Activated CD4-positive, alpha-beta T cell treated with anti-CD3 and anti-CD28 coated beads for 4 hours (primary cell): ENCODE results near the gene JMJD1C.
"Not testable (repeated sequence)": the region's sequence is repeated elsewhere in the genome, so short reads cannot be mapped to it uniquely, and the experiment has no call there.

ENCODE experiments used
- DNase-seq, 2 donors: peaks; one replicate each; pipeline ENCODE4 v3.0.0-alpha.2; 2020

The JMJD1C gene

GRCh38 chr10:63391812-63392211 is 74.0 kb downstream of the JMJD1C start:
- DNase-seq, result no peak

DNA sequence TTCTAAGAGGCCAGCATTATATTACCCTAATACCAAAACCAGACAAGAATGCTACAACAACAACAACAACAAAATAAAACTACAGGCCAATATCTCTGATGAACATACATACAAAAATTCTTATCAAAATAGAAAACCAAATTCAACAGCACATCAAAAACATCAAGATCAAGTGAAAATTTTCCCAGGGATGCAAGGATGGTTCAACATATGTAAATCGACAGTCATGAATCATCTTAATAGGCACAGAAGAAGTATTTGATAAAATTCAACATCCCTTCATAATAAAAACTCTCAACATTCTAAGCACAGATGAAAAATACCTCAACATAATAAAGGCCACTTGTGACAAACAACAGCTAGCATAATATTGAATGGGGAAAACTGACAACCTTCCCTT is 75.3 kb downstream of the JMJD1C start:
- no peak for DNase-seq

DNA sequence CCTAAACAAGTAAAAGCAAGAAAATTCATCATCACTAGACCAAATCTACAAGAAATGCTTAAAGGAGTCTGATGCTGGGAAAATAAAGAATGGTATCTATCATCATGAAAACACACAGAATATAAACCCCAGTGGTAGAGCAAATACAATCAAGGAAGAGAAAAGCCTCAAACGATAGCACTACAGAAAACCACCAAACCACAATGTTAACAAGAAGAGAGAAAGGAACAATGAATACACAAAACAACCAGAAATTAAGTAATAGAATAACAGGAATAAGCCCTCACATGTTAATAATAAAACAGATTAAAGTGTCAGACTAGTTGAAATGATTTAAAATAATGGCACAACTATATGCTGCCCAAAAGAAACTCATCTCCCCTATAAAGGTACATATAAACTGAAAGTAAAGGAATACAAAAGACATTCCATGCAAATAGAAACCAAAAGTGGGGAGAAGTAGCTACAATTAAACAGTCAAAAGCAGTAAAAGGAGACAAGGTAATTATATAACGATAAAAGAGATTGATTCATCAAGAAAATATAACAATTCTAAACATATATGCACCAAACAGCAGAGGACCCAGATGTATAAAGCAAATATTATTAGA is 77.3 kb downstream of the JMJD1C start:
- no peak for DNase-seq

DNA sequence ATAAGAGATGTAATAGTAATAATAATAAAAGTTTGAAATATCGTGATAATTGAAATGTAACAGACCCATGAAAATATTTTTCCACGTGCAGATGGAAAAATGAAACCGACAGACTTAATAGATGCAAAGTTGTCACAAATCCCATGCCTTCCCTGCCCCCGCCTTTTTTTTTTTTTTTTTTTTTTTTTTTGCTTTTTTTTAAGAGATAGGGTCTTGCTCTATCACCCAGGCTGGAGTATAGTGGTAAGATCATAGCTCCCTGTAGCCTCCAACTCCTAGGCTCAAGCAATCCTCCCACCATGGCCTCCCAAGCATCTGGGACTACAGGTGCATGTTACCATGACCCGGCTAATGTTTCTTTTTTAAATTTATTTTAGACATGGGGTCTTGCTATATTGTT is 80.5 kb downstream of the JMJD1C start:
- no peak for DNase-seq

DNA sequence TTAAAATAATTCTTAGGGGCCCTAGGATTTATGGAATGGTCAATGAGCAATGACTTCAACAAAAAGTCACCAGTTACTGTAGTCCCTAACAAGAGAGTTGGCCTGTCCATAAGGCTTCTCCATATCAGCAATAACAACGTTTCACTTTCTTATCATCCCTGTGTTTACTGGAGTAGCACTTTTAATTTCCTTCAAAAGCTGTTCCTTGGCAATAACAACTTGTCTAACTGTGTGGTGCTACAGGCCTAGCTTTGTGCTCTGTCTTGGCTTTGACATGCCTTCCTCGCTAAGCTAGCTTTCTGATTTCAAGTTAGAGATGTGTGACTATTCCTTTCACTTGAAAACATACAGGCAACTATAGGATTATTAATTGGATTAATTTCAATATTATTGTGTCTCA is 81.1 kb downstream of the JMJD1C start:
- DNase-seq, result no peak

DNA sequence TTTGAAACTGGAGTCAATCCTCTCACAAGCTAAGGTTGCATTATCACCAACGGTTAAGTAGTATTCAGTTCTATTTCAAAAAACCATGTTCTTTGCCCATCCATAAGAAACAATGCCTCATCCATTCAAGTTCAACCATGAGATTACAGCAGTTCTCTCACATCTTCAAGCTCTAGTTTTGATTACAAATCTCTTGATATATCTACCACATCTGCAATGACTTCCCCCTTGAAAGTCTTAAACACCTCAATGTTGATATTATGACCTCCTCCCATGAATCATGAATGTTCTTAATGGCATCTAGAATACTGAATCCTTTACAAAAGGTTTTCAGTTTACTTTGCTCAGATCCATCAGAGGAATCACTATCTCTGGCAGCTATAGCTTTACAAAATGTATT is 81.8 kb downstream of the JMJD1C start:
- no peak for DNase-seq

DNA sequence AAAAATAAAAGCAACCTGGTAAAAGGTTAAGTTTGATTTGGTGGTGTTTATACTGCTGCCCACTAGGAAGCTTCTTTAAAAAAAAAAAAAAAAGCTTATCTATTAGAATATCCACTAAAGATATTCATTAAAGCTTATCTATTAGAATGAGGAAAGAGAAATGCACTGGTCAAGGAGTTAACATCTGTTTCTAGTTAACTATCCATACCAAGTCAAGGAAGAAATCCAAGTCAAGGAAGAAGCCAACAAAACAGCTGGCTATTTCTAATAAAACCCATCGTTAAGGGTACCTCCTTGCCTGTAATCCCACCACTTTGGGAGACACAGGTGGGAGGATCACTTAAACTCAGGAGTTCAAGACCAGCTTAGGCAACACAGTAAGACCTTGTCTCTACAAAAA is 82.6 kb downstream of the JMJD1C start:
- no peak for DNase-seq

- DNase-seq, result no peak
Measured at GRCh38 chr10:63382066-63382465, 83.7 kb downstream of the JMJD1C start.

DNA sequence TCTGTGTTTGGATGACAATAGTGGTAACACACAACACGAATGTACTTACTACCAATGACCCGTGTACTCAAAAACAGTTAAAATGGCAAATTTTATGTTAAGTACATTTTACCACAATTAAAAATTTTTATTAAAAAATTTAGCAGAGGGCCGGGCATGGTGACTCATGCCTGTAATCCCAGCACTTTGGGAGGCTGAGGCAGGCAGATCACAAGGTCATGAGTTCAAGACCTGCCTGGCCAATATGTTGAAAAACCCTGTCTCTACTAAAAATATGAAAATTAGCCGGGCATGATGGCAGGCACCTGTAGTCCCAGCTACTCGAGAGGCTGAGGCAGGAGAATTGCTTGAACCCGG is 88.5 kb downstream of the JMJD1C start:
- DNase-seq, result not testable (repeated sequence)

DNA sequence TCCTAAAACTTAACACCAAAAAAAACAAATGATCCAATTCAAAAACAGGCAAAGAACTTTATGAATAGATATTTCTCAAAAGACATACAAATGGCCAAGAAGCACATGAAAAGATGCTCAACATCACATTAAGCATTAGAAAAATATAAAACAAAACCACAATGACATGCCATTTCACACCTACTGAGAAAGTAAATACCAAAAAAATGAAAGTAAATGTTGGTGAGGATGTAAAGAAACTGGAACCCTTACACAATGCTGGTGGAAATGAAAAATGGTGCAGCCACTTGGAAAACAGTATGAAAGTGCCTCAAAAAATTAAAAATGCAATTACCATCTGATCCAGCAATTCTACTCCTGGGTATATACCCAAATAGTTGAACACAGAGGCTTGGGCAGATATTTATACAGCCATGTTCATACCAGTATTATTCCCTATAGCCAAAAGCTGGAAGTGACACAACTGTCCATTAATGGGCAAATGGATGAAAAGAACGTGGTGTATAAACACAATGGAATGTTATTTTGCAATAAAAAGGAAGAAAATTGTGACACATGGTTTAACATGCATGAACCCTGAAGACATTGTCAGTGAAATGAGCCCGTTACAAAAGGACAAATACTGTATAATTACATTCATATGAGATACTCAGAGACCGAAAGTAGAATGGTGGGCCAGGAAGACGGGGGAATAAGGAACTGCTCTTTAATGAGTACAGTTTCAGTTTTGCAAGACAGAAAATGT is 89.0 kb downstream of the JMJD1C start:
- DNase-seq, result no peak

DNA sequence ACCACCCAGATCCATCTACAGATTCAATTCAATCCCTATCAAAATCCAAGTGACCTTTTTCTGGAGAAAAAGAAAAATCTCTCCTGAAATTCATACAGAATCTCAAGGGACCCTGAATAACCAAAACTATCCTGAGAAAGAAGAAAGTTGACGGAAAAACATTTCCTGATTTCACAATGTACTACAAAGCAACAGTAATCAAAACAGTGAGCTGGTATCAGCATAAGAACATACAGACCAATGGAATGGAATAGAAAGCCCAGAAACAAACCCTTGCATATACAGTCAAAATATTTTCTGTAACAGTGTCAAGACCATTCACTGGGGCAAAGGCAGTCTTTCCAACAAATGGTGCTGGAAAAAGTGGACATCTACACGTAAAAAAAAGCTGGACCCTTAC is 89.9 kb downstream of the JMJD1C start:
- DNase-seq, result no peak

GRCh38 chr10:63375458-63375857 is 90.3 kb downstream of the JMJD1C start:
- no peak for DNase-seq

DNA sequence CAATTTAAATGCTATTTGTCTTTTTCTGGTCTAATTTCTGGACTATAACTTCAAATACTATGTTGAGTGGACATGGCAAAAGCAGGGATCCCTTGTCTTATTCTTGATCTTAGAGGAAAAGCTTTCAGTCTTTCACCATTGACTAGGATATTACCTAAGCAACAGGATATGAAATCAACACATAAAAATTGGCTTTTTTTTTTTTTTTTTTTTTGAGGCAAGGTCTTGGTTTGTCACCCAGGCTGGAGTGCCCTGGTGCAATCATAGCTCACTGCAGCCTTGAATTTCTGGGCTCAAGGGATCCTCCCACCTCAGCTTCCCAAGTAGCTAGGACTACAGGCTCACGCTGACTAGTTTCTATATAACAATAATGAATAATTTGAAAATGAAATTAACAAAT is 90.8 kb downstream of the JMJD1C start:
- no peak for DNase-seq

DNA sequence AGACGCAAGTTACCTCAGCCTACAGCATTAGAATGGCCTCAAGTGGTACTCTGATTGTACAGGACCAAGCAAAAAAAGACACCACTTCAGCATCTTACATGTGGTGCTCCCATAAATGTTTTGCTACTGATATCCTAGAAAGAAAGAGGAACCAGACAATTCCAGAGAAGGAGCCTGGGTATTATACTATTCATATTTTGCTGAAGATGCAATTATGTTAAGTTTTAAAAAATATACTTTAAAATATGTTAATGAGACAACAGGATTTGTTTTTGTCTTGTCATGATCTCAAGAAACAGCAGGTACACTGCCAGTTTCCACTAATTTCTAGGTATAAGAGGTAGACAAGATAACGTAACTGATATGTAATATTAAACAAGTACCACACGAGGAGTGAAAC is 92.6 kb downstream of the JMJD1C start:
- no peak for DNase-seq

- no peak for DNase-seq
Measured at GRCh38 chr10:63369711-63370110, 96.1 kb downstream of the JMJD1C start.

GRCh38 chr10:63368365-63368764 is 97.4 kb downstream of the JMJD1C start:
- DNase-seq, result no peak

DNA sequence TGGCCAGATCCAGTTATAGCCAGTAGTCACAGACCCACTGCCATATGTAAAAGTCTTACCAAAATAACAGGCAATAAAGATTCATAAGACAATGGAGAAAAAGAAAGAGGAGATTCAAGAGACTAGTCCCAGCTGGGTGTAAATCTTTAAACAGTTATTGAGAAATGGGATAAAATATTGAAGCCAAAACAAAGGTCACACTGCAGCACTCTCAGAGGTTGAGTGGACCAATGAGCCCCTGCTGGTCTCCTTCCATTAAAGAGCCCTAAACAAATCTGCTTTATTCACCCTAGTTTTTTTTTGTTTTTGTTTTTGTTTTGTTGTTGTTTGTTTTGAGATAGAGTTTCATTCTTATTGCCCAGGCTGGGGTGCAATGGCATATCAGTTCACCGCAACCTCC is 98.8 kb downstream of the JMJD1C start:
- DNase-seq, result no peak

- DNase-seq, result no peak
Measured at GRCh38 chr10:63365976-63366765, 99.6 kb downstream of the JMJD1C start.

GRCh38 chr10:63364918-63365317 is 100.9 kb downstream of the JMJD1C start:
- no peak for DNase-seq

DNA sequence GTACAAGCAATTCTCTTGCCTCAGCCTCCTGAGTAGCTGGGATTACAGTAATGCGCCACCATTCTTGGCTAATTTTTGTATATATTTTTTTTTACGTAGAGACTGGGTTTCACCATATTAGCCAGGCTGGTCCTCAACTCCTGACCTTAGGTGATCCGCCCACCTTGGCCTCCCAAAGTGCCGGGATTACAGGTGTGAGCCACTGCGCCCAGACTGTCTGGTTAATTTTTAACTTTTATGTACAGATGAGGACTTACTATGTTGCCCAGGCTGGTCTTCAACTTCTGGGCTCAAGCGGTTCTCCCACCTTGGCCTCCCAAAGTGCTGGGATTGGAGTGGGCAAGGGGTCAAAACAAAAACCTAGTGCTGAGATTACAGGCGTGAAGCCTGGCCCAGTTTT is 101.8 kb downstream of the JMJD1C start:
- DNase-seq, result no peak

DNA sequence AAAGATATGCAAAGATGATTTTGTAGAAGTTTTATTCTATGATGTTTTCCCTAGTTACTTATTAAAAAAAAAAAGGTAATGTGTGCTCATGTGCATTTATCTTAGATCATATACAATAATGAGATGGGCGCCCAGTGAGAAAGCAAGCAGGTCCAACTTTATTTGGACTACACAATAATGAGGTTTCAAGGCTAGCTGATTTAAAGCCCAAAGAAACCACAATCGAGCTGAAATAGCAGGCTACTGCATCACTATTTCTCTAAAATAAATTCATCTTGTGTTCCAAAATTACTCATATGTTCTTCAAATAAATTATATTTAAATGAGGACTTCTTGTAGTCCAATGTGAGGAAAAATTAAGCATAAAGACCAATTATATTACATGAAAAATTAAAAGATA is 110.1 kb downstream of the JMJD1C start:
- no peak for DNase-seq

GRCh38 chr10:63352976-63353375 is 112.8 kb downstream of the JMJD1C start:
- DNase-seq, result no peak

DNA sequence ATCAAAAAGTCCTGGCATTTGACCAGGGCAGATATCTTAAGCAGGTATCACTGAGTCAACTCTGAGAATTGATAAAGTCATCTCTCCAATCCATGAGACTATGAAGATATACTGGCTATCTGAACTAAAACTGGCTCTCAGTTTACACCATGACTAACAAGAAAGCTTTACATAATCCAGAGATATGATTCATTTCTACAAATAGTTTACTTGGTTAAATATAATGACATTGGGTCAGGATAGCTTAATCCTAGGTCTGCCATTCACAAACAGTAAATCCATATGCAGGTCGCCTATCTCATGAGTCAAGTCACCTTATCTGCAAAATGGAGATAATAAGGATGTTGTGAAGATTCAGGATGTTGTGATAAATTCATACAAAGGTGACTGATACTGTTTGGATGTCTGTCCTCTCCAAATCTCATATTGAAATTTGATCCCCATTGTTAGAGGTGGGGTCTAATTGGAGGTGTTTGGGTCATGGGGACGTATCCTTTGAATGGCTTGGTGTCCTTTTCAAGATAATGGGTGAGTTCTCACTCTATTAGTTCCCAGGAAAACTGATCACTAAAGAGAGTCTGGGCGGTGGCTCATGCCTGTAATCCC is 117.4 kb downstream of the JMJD1C start:
- DNase-seq, result no peak

DNA sequence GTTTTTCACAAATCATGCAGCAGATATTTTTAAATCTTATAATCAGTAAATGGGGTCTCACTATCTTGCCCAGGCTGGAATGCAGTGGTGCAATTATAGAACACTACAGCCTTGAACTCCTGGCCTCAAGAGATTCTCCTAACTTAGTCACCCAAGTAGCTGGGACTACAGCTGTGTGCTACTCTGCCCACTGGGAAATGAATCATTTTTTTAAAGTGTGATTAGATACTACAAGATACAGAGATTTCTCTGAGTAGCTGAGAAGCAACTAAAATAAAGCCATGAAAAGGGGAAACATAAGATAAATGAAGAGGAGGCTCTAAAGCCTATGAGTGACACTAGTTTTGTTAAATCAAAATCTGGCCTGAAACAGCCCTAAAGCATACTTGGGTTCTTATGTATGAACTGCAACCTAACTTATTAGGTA is 119.7 kb downstream of the JMJD1C start:
- DNase-seq, result no peak
